Measurements from ENCODE around the gene TBX2.

Gene TBX2

DNA sequence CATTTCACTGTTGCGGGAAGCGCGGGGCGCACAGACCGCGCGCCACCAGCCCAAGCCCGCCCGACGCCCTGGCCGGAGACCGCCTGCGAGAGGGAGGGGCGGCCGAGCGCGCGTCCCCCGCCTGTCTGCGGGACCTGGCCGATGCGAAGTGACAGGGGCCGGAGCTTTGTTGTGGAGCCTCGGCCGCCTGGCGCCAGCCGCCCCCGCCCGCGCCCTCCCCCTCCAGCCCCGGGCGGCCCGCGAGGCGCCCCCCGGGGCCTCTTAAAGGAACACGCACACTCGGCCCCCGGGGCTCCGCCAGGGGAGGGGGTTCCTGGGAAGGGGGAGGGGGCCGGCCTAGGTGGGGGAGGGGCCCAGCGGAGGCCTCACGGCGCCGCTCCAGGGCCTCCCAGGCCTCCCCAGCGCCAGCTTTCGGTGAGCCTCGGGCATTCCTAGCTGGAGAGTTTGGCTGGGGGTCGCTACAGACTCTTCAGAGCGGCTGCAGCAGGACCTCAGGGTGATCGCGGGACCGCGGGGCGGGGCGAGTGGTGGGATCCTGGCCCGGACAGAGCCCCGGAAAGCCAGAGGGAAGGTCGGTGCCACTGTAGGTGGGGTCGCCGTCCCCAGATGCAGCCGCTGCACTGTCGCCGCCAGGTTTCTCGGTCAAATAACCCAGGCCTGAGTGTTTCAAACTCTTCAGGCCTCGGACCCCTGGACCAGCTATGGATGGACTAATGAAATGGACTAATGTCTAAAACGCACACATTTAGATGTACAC lies 2.4 kb upstream of the TBX2 start:
- no peak for TF ChIP-seq POLR2A (IDR thresholded peaks at IDR 0.05; ENCODE audit: low read depth, low read length)
- FAIRE-seq = no peak
- no peak for DNase-seq (ENCODE audit: insufficient read length, low spot score)

DNA sequence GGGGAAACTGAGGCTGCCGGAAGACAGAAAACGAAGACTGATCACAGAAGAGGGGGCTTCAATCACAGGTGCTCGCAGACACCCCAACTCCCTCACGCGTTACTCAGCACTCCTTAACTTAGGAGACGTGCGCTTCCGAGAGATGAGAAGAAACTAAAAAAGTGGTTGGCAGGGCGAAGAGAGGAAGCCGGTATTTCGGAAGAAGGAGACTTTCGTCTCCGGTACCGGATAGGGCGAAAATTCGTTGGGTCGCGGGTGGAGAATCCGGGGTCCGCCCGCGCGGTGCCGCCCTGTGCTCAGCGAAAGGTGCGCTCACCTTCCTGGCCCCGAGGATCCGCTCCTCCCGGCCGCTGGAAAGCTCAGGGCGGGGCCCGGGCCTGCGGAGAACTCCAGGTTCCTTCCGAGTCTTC lies 917 bp upstream of the TBX2 start:
- DNase-seq (ENCODE audit: insufficient read length, low spot score) = no peak
- no peak for FAIRE-seq
- TF ChIP-seq POLR2A (IDR thresholded peaks at IDR 0.05; ENCODE audit: low read depth, low read length) = no peak

DNA sequence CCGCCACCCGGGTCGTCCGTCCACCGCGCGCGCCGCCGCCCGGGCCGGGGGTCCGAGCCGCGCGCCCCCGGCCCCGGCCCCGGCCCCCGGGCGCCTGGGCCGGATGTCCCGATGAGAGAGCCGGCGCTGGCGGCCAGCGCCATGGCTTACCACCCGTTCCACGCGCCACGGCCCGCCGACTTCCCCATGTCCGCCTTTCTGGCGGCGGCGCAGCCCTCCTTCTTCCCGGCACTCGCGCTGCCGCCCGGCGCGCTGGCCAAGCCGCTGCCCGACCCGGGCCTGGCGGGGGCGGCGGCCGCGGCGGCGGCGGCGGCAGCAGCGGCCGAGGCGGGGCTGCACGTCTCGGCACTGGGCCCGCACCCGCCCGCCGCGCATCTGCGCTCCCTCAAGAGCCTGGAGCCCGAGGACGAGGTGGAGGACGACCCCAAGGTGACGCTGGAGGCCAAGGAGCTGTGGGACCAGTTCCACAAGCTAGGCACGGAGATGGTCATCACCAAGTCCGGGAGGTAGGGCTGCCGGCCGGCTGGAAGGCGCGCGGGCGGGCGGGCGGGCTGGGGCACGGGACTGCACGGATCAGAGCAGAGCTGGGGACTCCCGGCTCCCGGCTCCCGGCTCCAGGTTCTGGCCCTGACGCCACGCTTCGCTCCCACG lies 548 bp downstream of the TBX2 start:
- 0 out of 2 replicates have a peak, but pooled peaks have one; percentile 30 for TF ChIP-seq POLR2A (IDR thresholded peaks at IDR 0.05; ENCODE audit: low read depth, low read length)
- FAIRE-seq = no peak
- peak; percentile 92 for DNase-seq (ENCODE audit: insufficient read length, low spot score)

DNA sequence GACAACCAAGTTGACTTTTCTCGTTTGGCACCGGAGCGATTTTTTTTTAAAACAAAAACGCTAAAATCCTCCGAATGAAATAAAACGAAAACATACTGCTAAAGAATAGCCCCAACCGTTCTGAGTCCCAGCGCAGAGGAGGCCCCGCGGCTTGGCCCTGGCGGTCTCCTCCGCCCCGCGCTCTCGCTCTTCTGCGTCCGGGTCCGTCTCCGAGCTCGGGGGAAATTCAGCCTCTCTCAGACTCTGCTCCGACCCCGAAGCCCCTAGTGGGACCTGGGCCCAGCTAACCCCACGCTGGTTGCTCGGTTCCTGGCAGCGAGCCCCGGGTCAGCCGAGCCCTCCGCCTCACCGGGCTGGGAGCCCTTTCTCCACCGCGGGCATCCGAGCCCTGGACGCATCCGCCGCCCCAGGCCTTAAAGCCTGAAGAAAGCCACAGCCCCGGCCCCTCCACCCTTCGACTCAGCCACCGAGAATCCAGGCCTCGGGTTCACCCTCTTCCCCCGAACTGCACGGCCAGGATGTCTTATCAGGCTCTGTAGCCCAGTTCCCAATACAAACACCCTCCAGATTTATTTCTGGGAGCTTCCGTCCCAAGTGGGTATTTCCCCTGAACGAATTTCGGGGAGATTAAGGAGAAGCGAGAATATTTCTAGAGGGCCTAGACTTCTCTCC lies 1.2 kb downstream of the TBX2 start:
- no peak for TF ChIP-seq POLR2A (IDR thresholded peaks at IDR 0.05; ENCODE audit: low read depth, low read length)
- no peak for DNase-seq (ENCODE audit: insufficient read length, low spot score)
- FAIRE-seq = no peak

DNA sequence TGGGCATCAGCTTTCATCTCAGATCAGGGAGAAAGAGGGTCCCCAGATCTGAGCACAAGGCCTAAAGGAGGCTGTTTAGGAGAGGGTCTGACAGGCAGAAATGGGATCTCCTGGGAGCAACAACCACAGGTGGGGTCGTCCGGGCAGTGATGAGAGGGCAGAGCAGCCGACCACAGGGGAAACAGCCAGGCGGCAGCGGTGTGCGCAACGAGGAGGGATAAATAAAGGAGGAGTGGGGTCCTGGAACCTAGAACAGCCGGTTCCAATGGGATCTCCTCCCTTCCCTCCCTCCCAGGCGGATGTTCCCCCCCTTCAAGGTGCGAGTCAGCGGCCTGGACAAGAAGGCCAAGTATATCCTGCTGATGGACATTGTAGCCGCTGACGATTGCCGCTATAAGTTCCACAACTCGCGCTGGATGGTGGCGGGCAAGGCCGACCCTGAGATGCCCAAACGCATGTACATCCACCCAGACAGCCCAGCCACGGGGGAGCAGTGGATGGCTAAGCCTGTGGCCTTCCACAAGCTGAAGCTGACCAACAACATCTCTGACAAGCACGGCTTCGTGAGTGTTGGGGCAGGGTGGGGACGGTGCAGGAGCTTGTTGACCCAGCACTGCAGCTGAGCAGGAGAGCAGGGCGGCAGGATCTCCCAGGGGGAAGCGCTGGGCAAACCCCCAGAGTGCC lies 1.9 kb downstream of the TBX2 start:
- FAIRE-seq (no peak), DNase-seq (ENCODE audit: insufficient read length, low spot score) (no peak)
- no peak for TF ChIP-seq POLR2A (IDR thresholded peaks at IDR 0.05; ENCODE audit: low read depth, low read length)

DNA sequence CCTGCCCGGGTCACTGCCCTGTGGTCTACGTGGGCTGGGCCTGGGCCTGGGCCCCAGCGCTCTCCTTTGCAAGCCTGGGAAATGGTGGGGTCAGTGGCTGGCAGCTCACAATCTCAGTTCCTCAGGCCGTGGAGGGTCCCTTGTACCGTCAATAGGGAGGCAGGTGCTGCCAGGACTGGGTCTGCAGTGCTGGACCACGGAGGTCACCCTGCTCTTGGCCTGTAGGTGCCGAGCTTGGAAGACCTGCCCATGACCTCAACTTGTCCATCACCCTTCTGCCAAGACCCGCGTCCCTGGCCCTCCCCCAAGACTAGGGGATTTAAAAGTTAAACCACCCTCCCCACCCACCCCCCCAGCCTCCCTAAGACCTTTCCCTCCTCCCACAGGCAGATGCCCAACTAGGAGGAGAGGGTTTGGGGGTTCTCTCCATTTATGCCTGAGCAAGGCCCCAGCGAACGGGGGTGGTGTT lies 2.5 kb downstream of the TBX2 start:
- no peak for TF ChIP-seq POLR2A (IDR thresholded peaks at IDR 0.05; ENCODE audit: low read depth, low read length)
- DNase-seq (ENCODE audit: insufficient read length, low spot score) (no peak), FAIRE-seq (no peak)

DNA sequence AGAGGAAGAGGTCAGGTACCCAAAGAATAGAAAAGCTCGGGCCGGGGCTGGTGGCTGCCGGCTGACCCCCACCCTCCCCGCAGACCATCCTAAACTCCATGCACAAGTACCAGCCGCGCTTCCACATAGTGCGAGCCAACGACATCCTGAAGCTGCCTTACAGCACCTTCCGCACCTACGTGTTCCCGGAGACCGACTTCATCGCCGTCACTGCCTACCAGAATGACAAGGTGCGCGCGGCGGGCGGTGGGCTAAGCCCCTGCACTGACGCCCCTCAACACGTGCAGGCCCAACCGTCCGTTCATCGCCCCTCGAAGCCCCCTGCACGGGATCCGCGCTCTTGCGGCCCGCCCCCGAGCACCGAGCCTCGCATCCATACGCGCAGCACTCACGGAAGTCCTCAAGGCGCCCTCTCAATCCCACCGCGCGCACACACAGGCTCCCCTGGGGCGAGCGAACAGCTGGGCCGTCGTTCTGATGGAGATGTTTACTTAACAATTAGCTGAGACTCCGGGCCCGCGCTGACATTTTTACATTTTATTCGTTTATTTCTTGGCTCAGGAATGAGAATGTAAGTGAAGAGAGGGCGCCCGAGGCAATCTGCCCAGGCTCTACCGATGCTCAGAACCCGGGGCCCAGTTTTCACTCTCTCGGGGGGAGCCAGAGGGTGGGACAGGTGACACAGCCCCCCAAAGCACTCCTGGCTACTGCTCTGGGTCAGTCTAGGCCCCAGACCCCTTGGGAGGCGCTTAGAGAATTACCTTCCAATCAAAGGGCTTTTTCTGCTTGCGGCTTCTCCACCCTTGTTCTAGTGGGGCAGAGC lies 3.5 kb downstream of the TBX2 start:
- FAIRE-seq = no peak
- DNase-seq (ENCODE audit: insufficient read length, low spot score) = no peak
- no peak for TF ChIP-seq POLR2A (IDR thresholded peaks at IDR 0.05; ENCODE audit: low read depth, low read length)

DNA sequence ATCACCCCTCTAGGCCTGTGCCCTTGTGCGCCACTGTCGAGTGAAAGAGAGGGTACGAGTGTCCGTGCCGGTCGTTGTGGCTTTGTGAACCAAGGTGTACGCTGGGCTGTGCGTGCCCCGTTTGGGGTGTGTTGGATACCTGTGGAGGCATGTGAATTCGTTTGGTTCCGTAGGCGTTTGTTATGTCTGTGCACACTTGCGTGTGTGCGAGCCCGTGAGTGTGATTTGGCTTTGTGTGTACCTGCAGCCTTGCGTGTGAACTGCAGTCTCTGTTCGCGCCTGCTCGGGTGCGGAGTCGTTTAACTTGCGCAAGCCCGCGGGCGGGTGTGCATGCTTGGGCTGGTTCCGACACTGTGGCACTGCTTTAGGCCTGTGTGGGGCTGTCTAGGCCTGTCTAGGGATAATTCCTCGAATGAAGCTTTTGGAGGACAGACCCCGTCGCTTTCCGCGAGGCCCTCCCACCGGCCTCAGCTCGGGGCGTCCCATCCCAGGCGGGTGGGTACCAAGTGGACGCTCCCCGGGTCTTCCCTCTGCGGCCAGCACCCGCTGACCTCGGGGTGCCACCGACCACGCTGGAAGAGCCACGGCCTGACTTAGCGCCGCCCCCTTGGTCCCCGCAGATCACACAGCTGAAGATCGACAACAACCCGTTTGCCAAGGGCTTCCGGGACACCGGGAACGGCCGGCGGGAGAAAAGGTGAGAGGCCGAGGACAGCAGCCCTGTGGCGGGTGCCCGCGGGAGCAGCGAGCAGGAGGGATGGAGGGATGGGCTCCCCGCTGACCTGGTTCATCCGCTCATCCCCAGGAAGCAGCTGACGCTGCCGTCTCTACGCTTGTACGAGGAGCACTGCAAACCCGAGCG lies 4.4 kb downstream of the TBX2 start:
- TF ChIP-seq POLR2A (IDR thresholded peaks at IDR 0.05; ENCODE audit: low read depth, low read length) = no peak
- no peak for DNase-seq (ENCODE audit: insufficient read length, low spot score)
- FAIRE-seq = no peak

DNA sequence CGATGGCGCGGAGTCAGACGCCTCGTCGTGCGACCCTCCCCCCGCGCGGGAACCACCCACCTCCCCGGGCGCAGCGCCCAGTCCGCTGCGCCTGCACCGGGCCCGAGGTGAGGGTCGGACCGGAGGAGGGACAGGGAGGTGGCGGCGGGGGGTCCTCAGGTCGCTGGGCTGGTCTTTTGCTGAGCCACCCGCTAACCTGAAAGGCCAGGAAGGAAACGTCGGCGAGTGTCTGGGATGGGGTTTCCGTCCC lies 4.9 kb downstream of the TBX2 start:
- no peak for TF ChIP-seq POLR2A (IDR thresholded peaks at IDR 0.05; ENCODE audit: low read depth, low read length)
- FAIRE-seq (no peak), DNase-seq (ENCODE audit: insufficient read length, low spot score) (no peak)

DNA sequence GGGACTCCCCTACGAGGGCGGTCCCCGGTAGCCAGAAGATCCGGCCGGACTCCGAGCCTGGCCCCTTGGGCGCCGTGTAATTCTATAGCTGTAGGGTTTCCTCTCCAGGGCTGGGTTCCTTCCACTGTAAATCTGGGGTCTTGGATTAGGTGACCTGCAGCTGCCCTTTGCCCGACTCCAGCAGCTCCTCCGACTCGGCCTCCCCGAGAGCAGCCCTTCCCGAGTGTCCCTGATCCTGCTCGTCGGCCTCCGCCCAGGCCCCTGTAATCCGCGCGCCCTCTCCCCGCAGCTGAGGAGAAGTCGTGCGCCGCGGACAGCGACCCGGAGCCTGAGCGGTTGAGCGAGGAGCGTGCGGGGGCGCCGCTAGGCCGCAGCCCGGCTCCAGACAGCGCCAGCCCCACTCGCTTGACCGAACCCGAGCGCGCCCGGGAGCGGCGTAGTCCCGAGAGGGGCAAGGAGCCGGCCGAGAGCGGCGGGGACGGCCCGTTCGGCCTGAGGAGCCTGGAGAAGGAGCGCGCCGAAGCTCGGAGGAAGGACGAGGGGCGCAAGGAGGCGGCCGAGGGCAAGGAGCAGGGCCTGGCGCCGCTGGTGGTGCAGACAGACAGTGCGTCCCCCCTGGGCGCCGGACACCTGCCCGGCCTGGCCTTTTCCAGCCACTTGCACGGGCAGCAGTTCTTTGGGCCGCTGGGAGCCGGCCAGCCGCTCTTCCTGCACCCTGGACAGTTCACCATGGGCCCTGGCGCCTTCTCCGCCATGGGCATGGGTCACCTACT lies 5.5 kb downstream of the TBX2 start:
- TF ChIP-seq POLR2A (IDR thresholded peaks at IDR 0.05; ENCODE audit: low read depth, low read length) = no peak
- no peak for FAIRE-seq
- no peak for DNase-seq (ENCODE audit: insufficient read length, low spot score)

DNA sequence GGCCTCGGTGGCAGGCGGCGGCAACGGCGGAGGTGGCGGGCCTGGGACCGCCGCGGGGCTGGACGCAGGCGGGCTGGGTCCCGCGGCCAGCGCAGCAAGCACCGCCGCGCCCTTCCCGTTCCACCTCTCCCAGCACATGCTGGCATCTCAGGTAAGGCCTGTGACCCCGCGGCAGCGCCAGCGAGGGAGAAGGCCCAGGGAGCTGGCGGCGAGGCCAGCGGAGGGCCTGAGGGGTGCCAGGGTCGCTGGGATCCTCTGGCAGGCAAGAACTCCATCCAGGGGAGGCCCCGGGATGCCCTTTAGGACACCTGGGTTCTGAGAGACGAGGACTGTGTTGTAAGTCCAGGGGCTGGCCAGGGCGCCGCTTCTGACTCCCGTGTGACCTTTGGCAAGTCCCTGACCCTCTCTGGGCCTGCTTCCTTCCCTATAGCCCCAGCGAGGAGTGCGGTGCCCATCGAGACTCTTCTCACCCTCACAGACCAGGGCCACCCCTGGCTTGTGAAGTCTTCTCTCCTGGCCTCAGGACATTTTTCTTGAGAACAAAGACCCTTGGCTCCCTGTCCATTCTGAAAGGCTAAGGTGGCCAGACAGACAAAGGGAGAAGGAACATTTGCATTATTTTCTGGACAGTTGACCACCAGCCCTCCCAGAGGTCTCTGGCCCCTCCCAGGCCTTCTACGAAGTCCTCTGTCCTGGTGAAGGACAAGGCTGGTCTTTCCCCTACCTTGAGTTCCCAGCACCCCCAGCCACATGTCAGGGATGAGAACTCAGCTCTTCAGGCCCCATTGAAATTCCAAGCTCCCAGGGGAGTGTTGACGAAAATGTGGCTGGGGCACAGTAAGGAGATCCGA lies 6.3 kb downstream of the TBX2 start:
- FAIRE-seq (no peak), DNase-seq (ENCODE audit: insufficient read length, low spot score) (no peak)
- no peak for TF ChIP-seq POLR2A (IDR thresholded peaks at IDR 0.05; ENCODE audit: low read depth, low read length)
